Thyroid gland (tissue), 4 donors: ENCODE measurements around the gene TNFRSF25.

Experiments used
- CTCF ChIP-seq, 6 experiments: fragments of 200-600 bp in 3 of 6; fragments of 450-650 bp in 3 of 6; sonication (generic) in 3 of 6; IDR thresholded peaks; one replicate each; pipeline ENCODE4 v1.5.1; 2016 to 2019; ENCODE audit warnings: antibody characterized with exemption in 6 of 6, mild to moderate bottlenecking in 2 of 6, inconsistent platforms in 1 of 6, moderate library complexity in 1 of 6
- POLR2A ChIP-seq, 2 donors: fragments of 450-650 bp; IDR thresholded peaks; one replicate each; pipeline ENCODE4 v1.6.1; 2017; ENCODE audit warnings: antibody characterized with exemption in 2 of 2, mild to moderate bottlenecking in 2 of 2, moderate library complexity in 1 of 2

GRCh38 chr1:6459850-6460265 is 6.1 kb downstream of the TNFRSF25 start:
- TF ChIP-seq CTCF (IDR thresholded peaks at IDR 0.05) (no peak), POLR2A (IDR thresholded peaks at IDR 0.05) (no peak)
